K562 (cell line): ENCODE results near the gene CMTM4. TPM values are rescaled to one million over a fixed set of nuclear protein-coding genes. Genes with fewer than 3 reads are reported as not detected.

Experiments
- ATAC-seq: fragments of 200-7000 bp; cut with Tn5 transposase; 3 replicates; pipeline ENCODE4 v1.9.1; 2020; ENCODE audit warnings: moderate library complexity
- BruUV-seq: library from RNA; stranded (reverse); fragments of 400-500 nt; replicated peaks from 2 replicates; lab custom pipeline; 2021; lab: Mats Ljungman, UMichigan
- CTCF ChIA-PET: fragments of 300-600 bp; formaldehyde crosslinking; extraction: SDS; loops from one replicate; lab custom pipeline; 2021; ENCODE audit warnings: low intra/inter-chr PET ratio; lab: Yijun Ruan, JAX
- POLR2A ChIA-PET: fragments of 300-600, 350-650 bp; sonication (Branson Sonifier 250); formaldehyde crosslinking; extraction: SDS; loops from one replicate; lab custom pipeline; 2021; ENCODE audit warnings: antibody characterized with exemption, inconsistent platforms; lab: Yijun Ruan, JAX
- DNase-seq, 4 experiments: peaks; one replicate each; pipeline versions ENCODE4 v3.0.0 to v3.0.0-alpha.2; 2011 to 2018; ENCODE audit warnings: low spot score in 3 of 4, mixed read lengths in 3 of 4; ENCODE audit errors: extremely low read depth in 1 of 4
- FAIRE-seq: peaks from 2 replicates; lab custom pipeline; 2011; peaks lifted over from hg19 to GRCh38; lab: Jason Lieb, UNC
- H2AFZ ChIP-seq: 2 replicates; pipeline ENCODE4 v1.6.0; 2011; ENCODE audit warnings: low read depth, low read length, control low read depth, inconsistent platforms
- H3K27ac ChIP-seq: fragments of 200-600 bp; 3 replicates; pipeline ENCODE4 v1.8.0; 2011; ENCODE audit warnings: low read depth, mild to moderate bottlenecking, control low read depth, inconsistent platforms, low read length, moderate library complexity, mixed read lengths; ENCODE audit errors: extremely low read depth
- H3K27me3 ChIP-seq, 2 experiments: fragments of 300-600 bp in 1 of 2; 2 replicates in 1 of 2; 3 replicates in 1 of 2; pipeline versions ENCODE4 v1.6.0 to v1.8.0; 2011; ENCODE audit warnings: inconsistent platforms in 2 of 2, low read length in 2 of 2, mild to moderate bottlenecking in 1 of 2, mixed read lengths in 1 of 2, moderate library complexity in 1 of 2; ENCODE audit not compliant: control insufficient read depth in 2 of 2, insufficient read depth in 2 of 2
- H3K36me3 ChIP-seq: fragments of 300-600 bp; 3 replicates; pipeline ENCODE4 v1.8.0; 2011; ENCODE audit warnings: mild to moderate bottlenecking, low read length, inconsistent platforms; ENCODE audit not compliant: control insufficient read depth, insufficient read depth
- H3K4me1 ChIP-seq, 2 experiments: fragments of 200-600 bp in 1 of 2; replicated peaks in 1 of 2; 2 replicates in 1 of 2; 3 replicates in 1 of 2; pipeline versions ENCODE4 v1.5.1 to v1.8.0; 2011; ENCODE audit warnings: inconsistent platforms in 2 of 2, low read length in 2 of 2, mild to moderate bottlenecking in 1 of 2, mixed read lengths in 1 of 2, moderate library complexity in 1 of 2; ENCODE audit not compliant: control insufficient read depth in 2 of 2, insufficient read depth in 2 of 2
- H3K4me2 ChIP-seq: 2 replicates; pipeline ENCODE4 v1.6.1; 2011; ENCODE audit warnings: low read length, control low read depth, inconsistent platforms, mixed read lengths; ENCODE audit not compliant: insufficient read depth
- H3K4me3 ChIP-seq: fragments of 200-600 bp; sonication (generic), shearing (Covaris generic); 2 replicates; pipeline ENCODE4 v1.5.1; 2016; ENCODE audit warnings: control low read depth, inconsistent platforms
- H3K79me2 ChIP-seq: fragments of 200-600 bp; 3 replicates; pipeline ENCODE4 v1.8.0; 2011; ENCODE audit warnings: low read length, inconsistent platforms; ENCODE audit not compliant: control insufficient read depth, insufficient read depth
- H3K9ac ChIP-seq, 2 experiments: 2 replicates each; pipeline versions ENCODE4 v1.6.0 to v1.6.1; 2011; ENCODE audit warnings: low read depth in 2 of 2, low read length in 2 of 2, control low read depth in 1 of 2, inconsistent platforms in 1 of 2, mild to moderate bottlenecking in 1 of 2, mixed read lengths in 1 of 2; ENCODE audit not compliant: insufficient read depth in 1 of 2
- H3K9me1 ChIP-seq: one replicate; pipeline ENCODE4 v1.6.0; 2011; ENCODE audit warnings: inconsistent platforms, mild to moderate bottlenecking, low read length, moderate library complexity; ENCODE audit not compliant: control insufficient read depth, insufficient read depth
- H3K9me3 ChIP-seq: replicated peaks from 2 replicates; pipeline ENCODE4 v1.5.1; 2011; ENCODE audit warnings: low read depth, low read length, inconsistent platforms; ENCODE audit not compliant: control insufficient read depth, insufficient read depth
- H4K20me1 ChIP-seq: replicated peaks from 2 replicates; pipeline ENCODE4 v1.6.1; 2011; ENCODE audit warnings: low read length, inconsistent platforms, mixed read lengths; ENCODE audit not compliant: control insufficient read depth, insufficient read depth
- ARID1B ChIP-seq: fragments of 450-650 bp; IDR thresholded peaks from 2 replicates; pipeline ENCODE4 v1.6.1; 2016; ENCODE audit warnings: antibody characterized with exemption, mild to moderate bottlenecking, inconsistent platforms
- EHMT2 ChIP-seq: fragments of 450-650 bp; IDR thresholded peaks from 2 replicates; pipeline ENCODE4 v1.6.1; 2018; ENCODE audit warnings: antibody characterized with exemption
- ETS2 ChIP-seq: IDR thresholded peaks from 2 replicates; pipeline ENCODE4 v1.6.1; 2016; ENCODE audit warnings: borderline replicate concordance, missing genetic modification characterization, mild to moderate bottlenecking, moderate library complexity, missing compliant biosample characterization; ENCODE audit not compliant: poor library complexity, severe bottlenecking
- FOXK2 ChIP-seq, 2 experiments: fragments of 450-650 bp; IDR thresholded peaks in 1 of 2; conservative IDR thresholded peaks in 1 of 2; 2 replicates each; pipeline ENCODE4 v1.6.1; 2016; ENCODE audit warnings: low read depth in 2 of 2, mild to moderate bottlenecking in 1 of 2
- JUN ChIP-seq, 2 experiments: sonication (generic) in 1 of 2; formaldehyde crosslinking in 1 of 2; IDR thresholded peaks; 2 replicates each; pipeline versions ENCODE4 v1.6.1 to v1.8.0; 2012 to 2022; ENCODE audit warnings: borderline replicate concordance in 2 of 2, mild to moderate bottlenecking in 2 of 2, improper control_type of control experiment in 1 of 2, low read depth in 1 of 2, low read length in 1 of 2, missing genetic modification reagents in 1 of 2
- RFX5 ChIP-seq: IDR thresholded peaks from 2 replicates; pipeline ENCODE4 v1.6.1; 2011; ENCODE audit warnings: low read depth, mild to moderate bottlenecking, improper control_type of control experiment, low read length
- SMARCC2 ChIP-seq: fragments of 450-650 bp; IDR thresholded peaks from 2 replicates; pipeline ENCODE4 v1.6.1; 2017; ENCODE audit warnings: antibody characterized with exemption, moderate library complexity, mild to moderate bottlenecking, low read depth
- SRSF7 ChIP-seq: fragments of 200-400 bp; formaldehyde crosslinking; optimal IDR thresholded peaks from 2 replicates; pipeline ENCODE3; 2017; ENCODE audit warnings: mild to moderate bottlenecking, low read depth, low read length
- THRAP3 ChIP-seq: fragments of 450-650 bp; IDR thresholded peaks from 2 replicates; pipeline ENCODE4 v1.6.1; 2016; ENCODE audit warnings: mild to moderate bottlenecking, inconsistent platforms, borderline replicate concordance
- ZNF79 ChIP-seq: fragments of 250-450 bp; sonication (Bioruptor Pico); IDR thresholded peaks from 2 replicates; pipeline ENCODE4 v1.4.0; 2020; ENCODE audit warnings: low read depth, mild to moderate bottlenecking, moderate library complexity
- WGBS: fragments of 100-300 bp; shearing (Covaris generic); methylation state at CpG from one replicate; pipeline ENCODE4 v1.1.6; 2016; ENCODE audit warnings: low coverage, mixed read lengths; ENCODE audit not compliant: insufficient coverage; ENCODE audit errors: missing lambda C conversion rate; 5-methylcytosine and 5-hydroxymethylcytosine counted together
- in situ Hi-C: fragments of 300-500 bp; cut with MboI; formaldehyde crosslinking; loops from 4 replicates; pipeline ENCODE4 v1.15.0; 2018; ENCODE audit warnings: inconsistent platforms, mixed read lengths
- intact Hi-C: fragments of 100-400 bp; cut with micrococcal nuclease; formaldehyde crosslinking; loops from 2 replicates; pipeline ENCODE4 v1.14.2; 2022
- polyA plus RNA-seq, 8 experiments: library from polyadenylated mRNA; depleted of rRNA in 4 of 8; stranded (reverse) in 5 of 8; unstranded in 3 of 8; fragments of >200 nt; fragmentation: Nextera tagmentation in 2 of 8; fragmentation: Illumina TruSeq in 1 of 8; extraction: Ambion mirVana in 2 of 8; extraction: Trizol in 1 of 8; gene quantifications; 2 replicates each; pipeline versions ENCODE4 v1.2.1 to v1.2.3, GENCODE V29; 2011 to 2014; ENCODE audit warnings: inconsistent platforms in 1 of 8, missing spikeins in 1 of 8
- total RNA-seq, 7 experiments: library from RNA; depleted of rRNA in 6 of 7; stranded (reverse); fragments of >200 nt in 6 of 7; fragmentation: Illumina TruSeq in 2 of 7; extraction: Trizol in 2 of 7; gene quantifications; 2 replicates each; pipeline versions ENCODE4 v1.2.1 to v1.2.3, GENCODE V29; 2011 to 2021; ENCODE audit warnings: low replicate concordance in 1 of 7
- TF ChIP-seq, protein P1 (sequence below): IDR thresholded peaks from 3 replicates; pipeline ENCODE4 v1.6.1; 2011; ENCODE audit warnings: borderline replicate concordance, mild to moderate bottlenecking; ENCODE audit not compliant: insufficient read length, insufficient read depth
- TF ChIP-seq, protein P2 (sequence below), 2 experiments: fragments of 450-650 bp; conservative IDR thresholded peaks; 2 replicates each; pipeline ENCODE4 v1.6.1; 2017; ENCODE audit warnings: mild to moderate bottlenecking in 2 of 2, moderate library complexity in 2 of 2
- TF ChIP-seq, protein P3 (sequence below): fragments of 250-450 bp; sonication (Bioruptor Pico); IDR thresholded peaks from 2 replicates; pipeline ENCODE4 v1.9.0; 2021; ENCODE audit warnings: mild to moderate bottlenecking
- TF ChIP-seq, protein P4 (sequence below): fragments of 450-650 bp; IDR thresholded peaks from 2 replicates; pipeline ENCODE4 v1.6.1; 2016

CMTM4 gene
- total and polyA plus RNA-seq, 9 of the 15 experiments (the other 6 are each of a cell fraction or from before 2014, with no cell fraction given): 2.0 to 21.3 (median 12.5) TPM

- TF ChIP-seq RFX5: no peak
- TF ChIP-seq, protein P1, sequence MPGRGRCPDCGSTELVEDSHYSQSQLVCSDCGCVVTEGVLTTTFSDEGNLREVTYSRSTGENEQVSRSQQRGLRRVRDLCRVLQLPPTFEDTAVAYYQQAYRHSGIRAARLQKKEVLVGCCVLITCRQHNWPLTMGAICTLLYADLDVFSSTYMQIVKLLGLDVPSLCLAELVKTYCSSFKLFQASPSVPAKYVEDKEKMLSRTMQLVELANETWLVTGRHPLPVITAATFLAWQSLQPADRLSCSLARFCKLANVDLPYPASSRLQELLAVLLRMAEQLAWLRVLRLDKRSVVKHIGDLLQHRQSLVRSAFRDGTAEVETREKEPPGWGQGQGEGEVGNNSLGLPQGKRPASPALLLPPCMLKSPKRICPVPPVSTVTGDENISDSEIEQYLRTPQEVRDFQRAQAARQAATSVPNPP: no peak
- no peak for TF ChIP-seq THRAP3
Measured at GRCh38 chr16:66689282-66689681, 7.3 kb downstream of the CMTM4 start (continued).

DNA sequence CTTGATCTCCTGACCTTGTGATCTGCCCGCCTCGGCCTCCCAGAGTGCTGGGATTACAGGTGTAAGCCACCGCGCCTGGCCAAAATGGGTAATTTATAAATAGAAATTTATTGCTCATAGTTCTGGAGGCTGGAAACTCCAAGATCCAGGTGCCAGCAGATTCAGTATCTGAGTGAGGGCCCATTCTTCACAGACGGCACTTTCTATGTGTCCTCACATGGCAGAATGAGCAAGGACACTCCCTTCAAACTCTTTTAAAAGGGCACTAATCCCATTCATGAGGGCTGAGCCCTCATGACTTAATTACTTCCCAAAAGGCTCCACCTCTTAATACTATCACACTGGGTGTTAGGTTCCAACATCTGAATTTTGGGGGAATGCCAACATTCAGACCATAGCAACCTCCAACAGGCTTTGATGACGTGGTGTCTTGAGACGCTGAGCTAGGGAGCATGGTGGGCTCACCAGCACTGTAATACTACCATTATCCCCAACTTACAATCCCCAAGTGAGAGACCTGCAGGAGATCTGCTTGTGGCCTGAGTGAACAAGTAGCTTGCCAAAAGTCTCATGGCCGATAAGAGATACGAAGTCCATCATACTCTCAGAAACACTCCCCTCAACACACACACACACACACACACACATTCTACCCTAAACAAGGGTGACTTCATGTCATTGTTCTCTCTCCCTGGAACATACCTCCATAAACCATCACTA is 8.5 kb downstream of the CMTM4 start:
- WGBS: 60% methylated on average over 8 of the region's 9 CpGs
- Histone ChIP-seq H2AFZ (peak overlapping the region; percentile 54; the same call in 1 of the 2 replicates), H3K27ac (peak overlapping the region; percentile 21; the same call in 1 of the 3 replicates), H3K79me2 (peaks cover 12% of the 10 kb centered on the region), H3K4me3 (no peak overlapping the region), H3K27me3 (no peaks in the 10 kb centered on the region), H3K9ac (peak overlapping the region in 1 of 2 experiments; percentile 65; a peak in 1 of 4 replicates), H3K4me1 (peaks cover 2 to 9% of the 10 kb centered on the region in 2 experiments; a peak in 3 of 5 replicates), H3K9me1 (no peaks in the 10 kb centered on the region), H4K20me1 (0 out of 2 replicates have a peak, but pooled peaks cover 3% of the 10 kb centered on the region), H3K9me3 (no peaks in the 10 kb centered on the region), H3K36me3 (no peaks in the 10 kb centered on the region; the same call in 2 of the 3 replicates), H3K4me2 (peak overlapping the region; percentile 33; the same call in 1 of the 2 replicates)
- BruUV-seq: no TSS peak
- DNase-seq (peak in 2 of 4 experiments; percentile 51 to 59), FAIRE-seq (peak; percentile 72), ATAC-seq (peak; percentile 74)
- POLR2A ChIA-PET: interaction anchor here (0.6 to 1.3 kb wide), 7 partner anchors 10 to 283 kb away, joined by 3 read pairs; no protein-coding TSS in a partner anchor
- intact Hi-C loops: no loop called here
- in situ Hi-C loops: no loop called here
- CTCF ChIA-PET: interaction anchor here (0.6 kb wide), 1 partner anchor 209 kb away, joined by 3 read pairs; no protein-coding TSS in a partner anchor
- TF ChIP-seq SRSF7 (no peak), EHMT2 (peak; percentile 68), FOXK2 (conservative IDR thresholded peaks at IDR 0.05 in 1 of 2, IDR thresholded peaks at IDR 0.05 in 1 of 2; ENCODE audit: low read depth in 2 of 2) (peak; percentile 37 to 57; a peak in 2 of 4 replicates), SMARCC2 (no peak), ZNF79 (CRISPR knock-in tag) (no peak), JUN (IDR thresholded peaks at IDR 0.05; ENCODE audit: borderline replicate concordance, low read depth, low read length) (0 out of 2 replicates have a peak, but pooled peaks have one; percentile 12), JUN (CRISPR knock-in tag; IDR thresholded peaks at IDR 0.05; ENCODE audit: borderline replicate concordance) (no peak), ARID1B (peak; percentile 62), ETS2 (no peak)
- TF ChIP-seq, protein P2, sequence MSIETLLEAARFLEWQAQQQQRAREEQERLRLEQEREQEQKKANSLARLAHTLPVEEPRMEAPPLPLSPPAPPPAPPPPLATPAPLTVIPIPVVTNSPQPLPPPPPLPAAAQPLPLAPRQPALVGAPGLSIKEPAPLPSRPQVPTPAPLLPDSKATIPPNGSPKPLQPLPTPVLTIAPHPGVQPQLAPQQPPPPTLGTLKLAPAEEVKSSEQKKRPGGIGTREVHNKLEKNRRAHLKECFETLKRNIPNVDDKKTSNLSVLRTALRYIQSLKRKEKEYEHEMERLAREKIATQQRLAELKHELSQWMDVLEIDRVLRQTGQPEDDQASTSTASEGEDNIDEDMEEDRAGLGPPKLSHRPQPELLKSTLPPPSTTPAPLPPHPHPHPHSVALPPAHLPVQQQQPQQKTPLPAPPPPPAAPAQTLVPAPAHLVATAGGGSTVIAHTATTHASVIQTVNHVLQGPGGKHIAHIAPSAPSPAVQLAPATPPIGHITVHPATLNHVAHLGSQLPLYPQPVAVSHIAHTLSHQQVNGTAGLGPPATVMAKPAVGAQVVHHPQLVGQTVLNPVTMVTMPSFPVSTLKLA (conservative IDR thresholded peaks at IDR 0.05): no peak
- TF ChIP-seq, protein P3, sequence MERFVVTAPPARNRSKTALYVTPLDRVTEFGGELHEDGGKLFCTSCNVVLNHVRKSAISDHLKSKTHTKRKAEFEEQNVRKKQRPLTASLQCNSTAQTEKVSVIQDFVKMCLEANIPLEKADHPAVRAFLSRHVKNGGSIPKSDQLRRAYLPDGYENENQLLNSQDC (CRISPR knock-in tag): no peak
- TF ChIP-seq, protein P4, sequence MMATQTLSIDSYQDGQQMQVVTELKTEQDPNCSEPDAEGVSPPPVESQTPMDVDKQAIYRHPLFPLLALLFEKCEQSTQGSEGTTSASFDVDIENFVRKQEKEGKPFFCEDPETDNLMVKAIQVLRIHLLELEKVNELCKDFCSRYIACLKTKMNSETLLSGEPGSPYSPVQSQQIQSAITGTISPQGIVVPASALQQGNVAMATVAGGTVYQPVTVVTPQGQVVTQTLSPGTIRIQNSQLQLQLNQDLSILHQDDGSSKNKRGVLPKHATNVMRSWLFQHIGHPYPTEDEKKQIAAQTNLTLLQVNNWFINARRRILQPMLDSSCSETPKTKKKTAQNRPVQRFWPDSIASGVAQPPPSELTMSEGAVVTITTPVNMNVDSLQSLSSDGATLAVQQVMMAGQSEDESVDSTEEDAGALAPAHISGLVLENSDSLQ: peak; percentile 52; the same call in 1 of the 2 replicates
